SH-SY5Y (cell line): ENCODE measurements around the gene TMEM255A.

Experiments used
- GATA2 ChIP-seq: IDR thresholded peaks from 2 replicates; pipeline ENCODE4 v1.6.1; 2011; ENCODE audit warnings: mild to moderate bottlenecking, low read depth, low read length
- GATA3 ChIP-seq: IDR thresholded peaks from 2 replicates; pipeline ENCODE4 v1.6.1; 2011; ENCODE audit warnings: low read depth, mild to moderate bottlenecking, low read length, moderate library complexity

DNA sequence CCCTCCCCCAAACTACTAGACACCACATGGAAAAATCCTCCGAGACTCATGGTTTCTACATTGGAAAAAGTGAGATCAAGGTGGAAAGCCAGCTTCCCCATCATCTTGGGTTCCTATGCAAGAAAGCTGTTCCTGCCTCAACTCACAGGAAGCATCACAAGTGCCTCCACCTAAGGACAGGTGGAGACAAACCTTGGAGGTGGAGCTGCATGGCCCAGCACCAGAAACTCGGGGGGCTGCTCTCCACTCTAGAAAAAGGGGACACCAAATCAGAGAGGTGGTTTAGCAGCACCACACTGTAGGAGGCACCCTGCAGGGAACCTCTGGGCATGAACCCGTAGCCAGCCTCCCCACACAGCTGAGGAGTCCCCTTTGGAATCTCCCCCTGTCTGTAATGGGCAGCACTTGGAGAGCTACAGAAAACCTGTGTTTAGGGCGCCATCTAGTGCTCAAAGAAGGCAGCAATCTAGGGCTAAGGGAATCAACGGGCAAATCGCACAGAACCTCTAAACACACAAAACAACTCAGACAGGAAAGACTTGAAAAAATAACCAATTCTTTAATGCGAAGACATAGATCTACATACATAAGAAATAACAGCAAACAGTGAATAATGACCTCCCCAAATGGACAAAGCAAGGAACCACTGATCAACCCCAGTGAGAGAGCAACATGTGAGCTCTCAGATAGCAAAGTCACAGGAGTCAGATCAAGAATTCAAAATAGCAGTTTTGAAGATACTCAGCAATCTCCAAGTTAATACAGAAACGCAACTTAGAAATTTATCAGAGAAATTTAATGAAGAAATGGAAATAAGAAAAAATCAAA lies 97.6 kb downstream of the TMEM255A start:
- TF ChIP-seq GATA2 (no peak), GATA3 (no peak)
